ENCODE data around the gene ASF1A.

GRCh38 chr6:118914598-118914997, 20.6 kb downstream of the ASF1A start:
- TF ChIP-seq CTCF (conservative IDR thresholded peaks at IDR 0.05; ENCODE audit: low read length) (no peak), EZH2phosphoT487 (IDR thresholded peaks at IDR 0.05; ENCODE audit: borderline replicate concordance, low read depth, low read length) (no peak)
